Activated CD4-positive, alpha-beta T cell treated with anti-CD3 and anti-CD28 coated beads, Interleukin-2, Interleukin-4, amounts not matched to agents 100 ng/mL and 50 ng/mL, durations not matched to agents 16 hours and 8 hours (primary cell): ENCODE results near the gene TACC3.

ENCODE experiments used
- DNase-seq: peaks from one replicate; pipeline ENCODE4 v3.0.0-alpha.2; 2020; ENCODE audit warnings: low spot score

Gene TACC3

GRCh38 chr4:1746919-1747602, 25.7 kb downstream of the TACC3 start:
- DNase-seq, result no peak

- no peak for DNase-seq
Observed at GRCh38 chr4:1747603-1747967, 26.3 kb downstream of the TACC3 start.

- DNase-seq, result peak; percentile 86
Observed at GRCh38 chr4:1748465-1748995, 27.2 kb downstream of the TACC3 start.

- no peak for DNase-seq
Observed at GRCh38 chr4:1749370-1749769, 28.0 kb downstream of the TACC3 start.

- DNase-seq, result no peak
Observed at GRCh38 chr4:1749826-1750225, 28.5 kb downstream of the TACC3 start.

GRCh38 chr4:1750381-1751154, 29.2 kb downstream of the TACC3 start:
- DNase-seq, result no peak

GRCh38 chr4:1751155-1751918, 30.0 kb downstream of the TACC3 start:
- no peak for DNase-seq

- DNase-seq, result no peak
Observed at GRCh38 chr4:1751919-1752283, 30.6 kb downstream of the TACC3 start.

- DNase-seq, result peak; percentile 27
Observed at GRCh38 chr4:1752284-1753041, 31.1 kb downstream of the TACC3 start.

- DNase-seq, result no peak
Observed at GRCh38 chr4:1753294-1753696, 32.0 kb downstream of the TACC3 start.

- DNase-seq, result no peak
Observed at GRCh38 chr4:1753697-1754311, 32.5 kb downstream of the TACC3 start.

GRCh38 chr4:1754336-1754735, 33.0 kb downstream of the TACC3 start:
- DNase-seq, result no peak

- DNase-seq, result no peak
Observed at GRCh38 chr4:1755297-1755696, 34.0 kb downstream of the TACC3 start.

GRCh38 chr4:1756079-1756478, 34.8 kb downstream of the TACC3 start:
- DNase-seq, result no peak

GRCh38 chr4:1756893-1757779, 35.8 kb downstream of the TACC3 start:
- no peak for DNase-seq

GRCh38 chr4:1757836-1758235, 36.5 kb downstream of the TACC3 start:
- no peak for DNase-seq

- no peak for DNase-seq
Observed at GRCh38 chr4:1758306-1759121, 37.2 kb downstream of the TACC3 start.

GRCh38 chr4:1759170-1759817, 38.0 kb downstream of the TACC3 start:
- DNase-seq, result no peak

- DNase-seq, result no peak
Observed at GRCh38 chr4:1759818-1760223, 38.5 kb downstream of the TACC3 start.
